HepG2 (cell line): Measurements from ENCODE around the gene ZBTB26. TPM values are rescaled to one million over a fixed set of nuclear protein-coding genes. Genes with fewer than 3 reads are reported as not detected.

ENCODE experiments used
- ASH2L ChIP-seq: fragments of 300-600, 200-600 bp; sonication (generic); IDR thresholded peaks from 2 replicates; pipeline ENCODE4 v1.7.0; 2017; ENCODE audit warnings: low read depth, mild to moderate bottlenecking, moderate library complexity, mixed read lengths, low read length; ENCODE audit not compliant: insufficient read length
- ELF4 ChIP-seq: sonication (generic); formaldehyde crosslinking; IDR thresholded peaks from 2 replicates; pipeline ENCODE4 v1.5.0; 2020; ENCODE audit warnings: missing genetic modification reagents, mild to moderate bottlenecking, moderate library complexity, borderline replicate concordance
- FOXA1 ChIP-seq, 2 experiments: fragments of 450-650 bp in 1 of 2; sonication (generic) in 1 of 2; formaldehyde crosslinking in 1 of 2; IDR thresholded peaks; 2 replicates each; pipeline versions ENCODE4 v1.4.0 to v1.6.1; 2016 to 2020; ENCODE audit warnings: missing genetic modification reagents in 1 of 2
- ISL2 ChIP-seq: sonication (generic); formaldehyde crosslinking; IDR thresholded peaks from 2 replicates; pipeline ENCODE4 v1.5.0; 2020; ENCODE audit warnings: missing genetic modification reagents
- KMT2A ChIP-seq: sonication (generic); formaldehyde crosslinking; IDR thresholded peaks from 2 replicates; pipeline ENCODE4 v1.4.0; 2020; ENCODE audit warnings: missing genetic modification reagents
- NFATC3 ChIP-seq: sonication (generic); formaldehyde crosslinking; IDR thresholded peaks from 2 replicates; pipeline ENCODE4 v1.5.1; 2020; ENCODE audit warnings: mild to moderate bottlenecking, missing genetic modification reagents
- PITX1 ChIP-seq: sonication (generic); formaldehyde crosslinking; IDR thresholded peaks from 2 replicates; pipeline ENCODE4 v1.5.1; 2020; ENCODE audit warnings: mild to moderate bottlenecking, missing genetic modification reagents
- REPIN1 ChIP-seq: sonication (generic); formaldehyde crosslinking; IDR thresholded peaks from 2 replicates; pipeline ENCODE4 v1.8.0; 2022; ENCODE audit warnings: missing genetic modification reagents, low read depth, mild to moderate bottlenecking, borderline replicate concordance
- SIN3B ChIP-seq: fragments of 150-350 bp; IDR thresholded peaks from 2 replicates; pipeline ENCODE4 v1.6.1; 2014; ENCODE audit warnings: low read length
- SUZ12 ChIP-seq: fragments of 150-350 bp; IDR thresholded peaks from 2 replicates; pipeline ENCODE4 v1.6.1; 2014; ENCODE audit warnings: low read depth, low read length
- ZMYM2 ChIP-seq: sonication (generic); formaldehyde crosslinking; IDR thresholded peaks from 2 replicates; pipeline ENCODE4 v1.8.0; 2022; ENCODE audit warnings: mild to moderate bottlenecking, missing genetic modification reagents
- ZNF24 ChIP-seq: fragments of 450-650 bp; IDR thresholded peaks from 2 replicates; pipeline ENCODE4 v1.6.1; 2017; ENCODE audit warnings: antibody characterized with exemption, mild to moderate bottlenecking
- ZNF274 ChIP-seq: sonication (generic); formaldehyde crosslinking; IDR thresholded peaks from 2 replicates; pipeline ENCODE4 v1.5.1; 2020; ENCODE audit warnings: mild to moderate bottlenecking, missing genetic modification reagents
- ZNF567 ChIP-seq: sonication (generic); formaldehyde crosslinking; IDR thresholded peaks from 2 replicates; pipeline ENCODE4 v1.8.1; 2023; ENCODE audit warnings: mild to moderate bottlenecking, missing genetic modification reagents, borderline replicate concordance
- ZNF616 ChIP-seq: sonication (generic); formaldehyde crosslinking; IDR thresholded peaks from 2 replicates; pipeline ENCODE4 v1.5.0; 2020; ENCODE audit warnings: low read depth, mild to moderate bottlenecking, missing genetic modification reagents
- ZNF629 ChIP-seq: sonication (generic); formaldehyde crosslinking; conservative IDR thresholded peaks from 2 replicates; pipeline ENCODE4 v1.5.0; 2020; ENCODE audit warnings: missing genetic modification reagents
- ZNF670 ChIP-seq: sonication (generic); formaldehyde crosslinking; IDR thresholded peaks from 2 replicates; pipeline ENCODE4 v1.8.0; 2022; ENCODE audit warnings: mild to moderate bottlenecking, missing genetic modification reagents, borderline replicate concordance
- ZNF766 ChIP-seq: sonication (generic); formaldehyde crosslinking; IDR thresholded peaks from 2 replicates; pipeline ENCODE4 v1.5.0; 2020; ENCODE audit warnings: missing genetic modification reagents, borderline replicate concordance
- ZNF773 ChIP-seq: sonication (generic); formaldehyde crosslinking; IDR thresholded peaks from 2 replicates; pipeline ENCODE4 v1.4.0; 2020; ENCODE audit warnings: missing genetic modification reagents, borderline replicate concordance
- ZSCAN12 ChIP-seq: sonication (generic); formaldehyde crosslinking; IDR thresholded peaks from 2 replicates; pipeline ENCODE4 v1.9.0; 2021; ENCODE audit warnings: mild to moderate bottlenecking, missing genetic modification reagents
- ZSCAN30 ChIP-seq: sonication (generic); formaldehyde crosslinking; IDR thresholded peaks from 2 replicates; pipeline ENCODE4 v1.5.0; 2020; ENCODE audit warnings: mild to moderate bottlenecking, missing genetic modification reagents
- polyA plus RNA-seq, 8 experiments: library from polyadenylated mRNA; depleted of rRNA in 3 of 8; stranded (reverse) in 7 of 8; unstranded in 1 of 8; fragments of >200 nt; fragmentation: Illumina TruSeq in 4 of 8; extraction: Trizol in 4 of 8; gene quantifications; 2 replicates each; pipeline versions ENCODE4 v1.2.1 to v1.2.3, GENCODE V29; 2011 to 2016; ENCODE audit warnings: low read depth in 4 of 8, missing spikeins in 1 of 8, mixed read lengths in 1 of 8; ENCODE audit not compliant: insufficient read depth in 1 of 8
- total RNA-seq, 5 experiments: library from RNA; depleted of rRNA; stranded (reverse); fragments of >200 nt; fragmentation: Illumina TruSeq; extraction: Trizol; gene quantifications; 2 replicates each; pipeline ENCODE4 v1.2.3, GENCODE V29; 2016; ENCODE audit warnings: low read depth in 1 of 5
- TF ChIP-seq, protein P1 (sequence below): IDR thresholded peaks from 2 replicates; pipeline ENCODE4 v1.6.1; 2012; ENCODE audit warnings: low read depth, low read length, improper control_type of control experiment
- TF ChIP-seq, protein P2 (sequence below): sonication (generic); formaldehyde crosslinking; IDR thresholded peaks from 2 replicates; pipeline ENCODE4 v1.5.1; 2020; ENCODE audit warnings: mild to moderate bottlenecking, missing genetic modification reagents, moderate library complexity
- TF ChIP-seq, protein P3 (sequence below): sonication (generic); IDR thresholded peaks from 2 replicates; pipeline ENCODE4 v1.6.1; 2016; ENCODE audit warnings: low read depth, borderline replicate concordance
- TF ChIP-seq, protein P4 (sequence below): sonication (generic); formaldehyde crosslinking; IDR thresholded peaks from 2 replicates; pipeline ENCODE4 v1.4.0; 2020; ENCODE audit warnings: missing genetic modification reagents

Gene ZBTB26
- total and polyA plus RNA-seq, 2 of the 13 experiments (the other 11 are each of a cell fraction or from before 2014, with no cell fraction given) = 4.5 to 8.6 TPM

DNA sequence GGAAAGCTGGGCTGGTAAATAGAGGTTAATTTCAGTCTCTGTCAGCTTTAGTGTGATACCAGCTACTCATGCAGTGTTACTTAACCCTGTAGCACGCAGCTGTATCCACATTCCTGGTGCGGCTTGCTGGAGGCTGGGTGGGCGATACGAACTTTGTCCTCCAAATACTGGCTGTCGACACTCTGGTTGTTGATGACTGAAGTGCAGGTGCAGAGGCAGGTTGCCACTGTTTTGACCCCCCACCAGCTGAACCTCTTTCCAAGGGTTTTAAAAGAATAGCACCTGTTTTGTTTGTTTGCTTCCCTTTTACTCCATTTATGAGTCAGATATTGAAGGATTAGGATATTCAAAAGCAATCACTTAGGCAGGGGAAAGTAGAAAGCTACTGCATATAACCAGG is 5.2 kb upstream of the ZBTB26 start (continued):
- 0 out of 2 replicates have a peak, but pooled peaks have one; percentile 19 for TF ChIP-seq ZNF629
- no peak for TF ChIP-seq ZSCAN12 (CRISPR knock-in tag)
- no peak for TF ChIP-seq SUZ12
- TF ChIP-seq REPIN1 (CRISPR knock-in tag) = peak; percentile 55; the same call in 1 of the 2 replicates
- TF ChIP-seq ZNF773 (CRISPR knock-in tag) = no peak
- no peak for TF ChIP-seq ZNF567 (CRISPR knock-in tag)
- TF ChIP-seq ASH2L = peak; percentile 72
- TF ChIP-seq, protein P1, sequence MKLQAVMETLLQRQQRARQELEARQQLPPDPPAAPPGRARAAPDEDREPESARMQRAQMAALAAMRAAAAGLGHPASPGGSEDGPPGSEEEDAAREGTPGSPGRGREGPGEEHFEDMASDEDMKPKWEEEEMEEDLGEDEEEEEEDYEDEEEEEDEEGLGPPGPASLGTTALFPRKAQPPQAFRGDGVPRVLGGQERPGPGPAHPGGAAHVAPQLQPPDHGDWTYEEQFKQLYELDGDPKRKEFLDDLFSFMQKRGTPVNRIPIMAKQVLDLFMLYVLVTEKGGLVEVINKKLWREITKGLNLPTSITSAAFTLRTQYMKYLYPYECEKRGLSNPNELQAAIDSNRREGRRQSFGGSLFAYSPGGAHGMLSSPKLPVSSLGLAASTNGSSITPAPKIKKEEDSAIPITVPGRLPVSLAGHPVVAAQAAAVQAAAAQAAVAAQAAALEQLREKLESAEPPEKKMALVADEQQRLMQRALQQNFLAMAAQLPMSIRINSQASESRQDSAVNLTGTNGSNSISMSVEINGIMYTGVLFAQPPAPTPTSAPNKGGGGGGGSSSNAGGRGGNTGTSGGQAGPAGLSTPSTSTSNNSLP = peak; percentile 56; the same call in 1 of the 2 replicates
- no peak for TF ChIP-seq ZNF670 (CRISPR knock-in tag)
- no peak for TF ChIP-seq ELF4
- no peak for TF ChIP-seq ZNF24
- no peak for TF ChIP-seq ZNF274 (CRISPR knock-in tag)
- TF ChIP-seq, protein P2, sequence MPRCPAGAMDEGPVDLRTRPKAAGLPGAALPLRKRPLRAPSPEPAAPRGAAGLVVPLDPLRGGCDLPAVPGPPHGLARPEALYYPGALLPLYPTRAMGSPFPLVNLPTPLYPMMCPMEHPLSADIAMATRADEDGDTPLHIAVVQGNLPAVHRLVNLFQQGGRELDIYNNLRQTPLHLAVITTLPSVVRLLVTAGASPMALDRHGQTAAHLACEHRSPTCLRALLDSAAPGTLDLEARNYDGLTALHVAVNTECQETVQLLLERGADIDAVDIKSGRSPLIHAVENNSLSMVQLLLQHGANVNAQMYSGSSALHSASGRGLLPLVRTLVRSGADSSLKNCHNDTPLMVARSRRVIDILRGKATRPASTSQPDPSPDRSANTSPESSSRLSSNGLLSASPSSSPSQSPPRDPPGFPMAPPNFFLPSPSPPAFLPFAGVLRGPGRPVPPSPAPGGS (CRISPR knock-in tag) = no peak
- no peak for TF ChIP-seq PITX1
- no peak for TF ChIP-seq ZNF766
- 0 out of 2 replicates have a peak, but pooled peaks have one; percentile 53 for TF ChIP-seq ISL2
- TF ChIP-seq, protein P3, sequence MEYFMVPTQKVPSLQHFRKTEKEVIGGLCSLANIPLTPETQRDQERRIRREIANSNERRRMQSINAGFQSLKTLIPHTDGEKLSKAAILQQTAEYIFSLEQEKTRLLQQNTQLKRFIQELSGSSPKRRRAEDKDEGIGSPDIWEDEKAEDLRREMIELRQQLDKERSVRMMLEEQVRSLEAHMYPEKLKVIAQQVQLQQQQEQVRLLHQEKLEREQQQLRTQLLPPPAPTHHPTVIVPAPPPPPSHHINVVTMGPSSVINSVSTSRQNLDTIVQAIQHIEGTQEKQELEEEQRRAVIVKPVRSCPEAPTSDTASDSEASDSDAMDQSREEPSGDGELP = peak; percentile 86; the same call in 1 of the 2 replicates
- TF ChIP-seq ZSCAN30 = no peak
- no peak for TF ChIP-seq ZMYM2 (CRISPR knock-in tag)
- no peak for TF ChIP-seq NFATC3
- TF ChIP-seq ZNF616 (CRISPR knock-in tag) = no peak
- TF ChIP-seq, protein P4, sequence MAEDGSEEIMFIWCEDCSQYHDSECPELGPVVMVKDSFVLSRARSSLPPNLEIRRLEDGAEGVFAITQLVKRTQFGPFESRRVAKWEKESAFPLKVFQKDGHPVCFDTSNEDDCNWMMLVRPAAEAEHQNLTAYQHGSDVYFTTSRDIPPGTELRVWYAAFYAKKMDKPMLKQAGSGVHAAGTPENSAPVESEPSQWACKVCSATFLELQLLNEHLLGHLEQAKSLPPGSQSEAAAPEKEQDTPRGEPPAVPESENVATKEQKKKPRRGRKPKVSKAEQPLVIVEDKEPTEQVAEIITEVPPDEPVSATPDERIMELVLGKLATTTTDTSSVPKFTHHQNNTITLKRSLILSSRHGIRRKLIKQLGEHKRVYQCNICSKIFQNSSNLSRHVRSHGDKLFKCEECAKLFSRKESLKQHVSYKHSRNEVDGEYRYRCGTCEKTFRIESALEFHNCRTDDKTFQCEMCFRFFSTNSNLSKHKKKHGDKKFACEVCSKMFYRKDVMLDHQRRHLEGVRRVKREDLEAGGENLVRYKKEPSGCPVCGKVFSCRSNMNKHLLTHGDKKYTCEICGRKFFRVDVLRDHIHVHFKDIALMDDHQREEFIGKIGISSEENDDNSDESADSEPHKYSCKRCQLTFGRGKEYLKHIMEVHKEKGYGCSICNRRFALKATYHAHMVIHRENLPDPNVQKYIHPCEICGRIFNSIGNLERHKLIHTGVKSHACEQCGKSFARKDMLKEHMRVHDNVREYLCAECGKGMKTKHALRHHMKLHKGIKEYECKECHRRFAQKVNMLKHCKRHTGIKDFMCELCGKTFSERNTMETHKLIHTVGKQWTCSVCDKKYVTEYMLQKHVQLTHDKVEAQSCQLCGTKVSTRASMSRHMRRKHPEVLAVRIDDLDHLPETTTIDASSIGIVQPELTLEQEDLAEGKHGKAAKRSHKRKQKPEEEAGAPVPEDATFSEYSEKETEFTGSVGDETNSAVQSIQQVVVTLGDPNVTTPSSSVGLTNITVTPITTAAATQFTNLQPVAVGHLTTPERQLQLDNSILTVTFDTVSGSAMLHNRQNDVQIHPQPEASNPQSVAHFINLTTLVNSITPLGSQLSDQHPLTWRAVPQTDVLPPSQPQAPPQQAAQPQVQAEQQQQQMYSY (CRISPR knock-in tag) = no peak
- peak; percentile 88 for TF ChIP-seq KMT2A (CRISPR knock-in tag)
- no peak for TF ChIP-seq FOXA1 (IDR thresholded peaks at IDR 0.05)
- TF ChIP-seq FOXA1 (CRISPR knock-in tag; IDR thresholded peaks at IDR 0.05) = peak; percentile 51; the same call in 1 of the 2 replicates
- TF ChIP-seq SIN3B = no peak
